ENCODE data around the gene CDS1.
"Not testable (repeated sequence)": the region's sequence is repeated elsewhere in the genome, so short reads cannot be mapped to it uniquely, and the experiment has no call there.

The CDS1 gene

GRCh38 chr4:84660606-84661005 is 77.7 kb downstream of the CDS1 start:
- ChIA-PET CTCF (no interaction called here), POLR2A (ENCODE audit: low non-redundant PET) (no interaction called here)
- TF ChIP-seq, protein P1, sequence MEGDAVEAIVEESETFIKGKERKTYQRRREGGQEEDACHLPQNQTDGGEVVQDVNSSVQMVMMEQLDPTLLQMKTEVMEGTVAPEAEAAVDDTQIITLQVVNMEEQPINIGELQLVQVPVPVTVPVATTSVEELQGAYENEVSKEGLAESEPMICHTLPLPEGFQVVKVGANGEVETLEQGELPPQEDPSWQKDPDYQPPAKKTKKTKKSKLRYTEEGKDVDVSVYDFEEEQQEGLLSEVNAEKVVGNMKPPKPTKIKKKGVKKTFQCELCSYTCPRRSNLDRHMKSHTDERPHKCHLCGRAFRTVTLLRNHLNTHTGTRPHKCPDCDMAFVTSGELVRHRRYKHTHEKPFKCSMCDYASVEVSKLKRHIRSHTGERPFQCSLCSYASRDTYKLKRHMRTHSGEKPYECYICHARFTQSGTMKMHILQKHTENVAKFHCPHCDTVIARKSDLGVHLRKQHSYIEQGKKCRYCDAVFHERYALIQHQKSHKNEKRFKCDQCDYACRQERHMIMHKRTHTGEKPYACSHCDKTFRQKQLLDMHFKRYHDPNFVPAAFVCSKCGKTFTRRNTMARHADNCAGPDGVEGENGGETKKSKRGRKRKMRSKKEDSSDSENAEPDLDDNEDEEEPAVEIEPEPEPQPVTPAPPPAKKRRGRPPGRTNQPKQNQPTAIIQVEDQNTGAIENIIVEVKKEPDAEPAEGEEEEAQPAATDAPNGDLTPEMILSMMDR (conservative IDR thresholded peaks at IDR 0.05; ENCODE audit: low read depth): no peak
- DNase-seq (ENCODE audit: low spot score): no peak
- no peak overlapping the region for H3K27ac ChIP-seq

GRCh38 chr4:84661191-84661939 is 78.4 kb downstream of the CDS1 start:
- DNase-seq (ENCODE audit: low spot score): no peak
- ChIA-PET CTCF (interaction anchor here (0.7 kb wide), 1 partner anchor 21 kb away, joined by 3 read pairs; no protein-coding TSS in a partner anchor), POLR2A (ENCODE audit: low non-redundant PET) (no interaction called here)
- TF ChIP-seq, protein P1 (conservative IDR thresholded peaks at IDR 0.05; ENCODE audit: low read depth): no peak
- no peak overlapping the region for H3K27ac ChIP-seq

- H3K27ac ChIP-seq; DNase-seq (ENCODE audit: low spot score); CTCF ChIA-PET; POLR2A ChIA-PET (ENCODE audit: low non-redundant PET): not testable (repeated sequence)
Observed at GRCh38 chr4:84664767-84665166, 81.8 kb downstream of the CDS1 start.

DNA sequence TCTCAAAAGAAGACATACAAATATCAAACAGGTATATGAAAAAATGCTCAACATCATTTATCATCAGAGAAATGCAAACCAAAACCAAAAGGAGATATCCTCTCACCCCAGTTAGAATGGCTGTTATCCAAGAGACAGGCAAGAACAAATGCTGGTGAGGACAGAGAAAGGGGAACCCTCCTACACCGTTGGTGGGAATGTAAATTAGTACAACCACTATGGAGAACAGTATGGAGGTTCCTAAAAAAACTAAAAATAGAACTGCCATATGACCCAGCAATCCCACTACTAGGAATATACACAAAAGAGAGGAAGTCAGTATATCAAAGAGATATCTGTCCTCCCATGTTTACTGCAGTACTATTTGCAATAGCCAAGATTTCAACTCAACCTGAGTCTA is 83.5 kb downstream of the CDS1 start:
- H3K27ac ChIP-seq: no peak overlapping the region
- no peak for DNase-seq (ENCODE audit: low spot score)
- TF ChIP-seq, protein P1 (conservative IDR thresholded peaks at IDR 0.05; ENCODE audit: low read depth): no peak
- ChIA-PET POLR2A (ENCODE audit: low non-redundant PET) (no interaction called here), CTCF (no interaction called here)

GRCh38 chr4:84669201-84669600 is 86.3 kb downstream of the CDS1 start:
- ChIA-PET CTCF (no interaction called here), POLR2A (ENCODE audit: low non-redundant PET) (no interaction called here)
- H3K27ac ChIP-seq: no peak overlapping the region
- TF ChIP-seq, protein P1 (conservative IDR thresholded peaks at IDR 0.05; ENCODE audit: low read depth): no peak
- no peak for DNase-seq (ENCODE audit: low spot score)

GRCh38 chr4:84672177-84672576 is 89.2 kb downstream of the CDS1 start:
- CTCF ChIA-PET: interaction anchor here (0.5 to 0.6 kb wide), 2 partner anchors 18 to 176 kb away, joined by 5 read pairs; no protein-coding TSS in a partner anchor
- H3K27ac ChIP-seq: no peak overlapping the region

More at GRCh38 chr4:84672177-84672576, 89.2 kb downstream of the CDS1 start:
- no peak for DNase-seq (ENCODE audit: low spot score)
- TF ChIP-seq, protein P1 (conservative IDR thresholded peaks at IDR 0.05; ENCODE audit: low read depth): no peak
- POLR2A ChIA-PET (ENCODE audit: low non-redundant PET): no interaction called here
